RWPE2 (cell line): ENCODE measurements around the gene MYH3.

Source experiments
- ATAC-seq: fragments of 200-7000 bp; cut with Tn5 transposase; 3 replicates; pipeline ENCODE4 v1.9.1; 2021; ENCODE audit warnings: low read depth
- DNase-seq: peaks from one replicate; pipeline ENCODE4 v3.0.0-alpha.2; 2020; ENCODE audit warnings: low spot score
- H3K27ac ChIP-seq: fragments of 450-650 bp; 2 replicates; pipeline ENCODE4 v1.5.1; 2017; ENCODE audit warnings: mild to moderate bottlenecking; ENCODE audit not compliant: poor library complexity, severe bottlenecking
- H3K27me3 ChIP-seq: fragments of 250-450 bp; sonication (Bioruptor Pico); 2 replicates; pipeline ENCODE4 v1.5.1; 2021; ENCODE audit warnings: mild to moderate bottlenecking, moderate library complexity; ENCODE audit not compliant: insufficient read depth, poor library complexity, severe bottlenecking
- H3K36me3 ChIP-seq: fragments of 250-450 bp; sonication (Bioruptor Pico); 2 replicates; pipeline ENCODE4 v1.5.1; 2020; ENCODE audit warnings: low read depth, mild to moderate bottlenecking, moderate library complexity
- H3K4me1 ChIP-seq: fragments of 250-450 bp; sonication (Bioruptor Pico); 2 replicates; pipeline ENCODE4 v1.5.1; 2021; ENCODE audit warnings: mild to moderate bottlenecking, moderate library complexity; ENCODE audit not compliant: insufficient read depth, poor library complexity, severe bottlenecking
- H3K4me3 ChIP-seq: fragments of 250-450 bp; sonication (Bioruptor Pico); 2 replicates; pipeline ENCODE4 v1.5.1; 2021; ENCODE audit warnings: mild to moderate bottlenecking, moderate library complexity; ENCODE audit not compliant: severe bottlenecking
- H3K9me3 ChIP-seq: fragments of 250-450 bp; sonication (Bioruptor Pico); 2 replicates; pipeline ENCODE4 v1.5.1; 2021; ENCODE audit warnings: mild to moderate bottlenecking, moderate library complexity; ENCODE audit not compliant: severe bottlenecking
- CTCF ChIP-seq: fragments of 450-650 bp; IDR thresholded peaks from one replicate; pipeline ENCODE4 v1.5.1; 2017; ENCODE audit warnings: mild to moderate bottlenecking, moderate library complexity; ENCODE audit not compliant: poor library complexity, severe bottlenecking

Gene MYH3

GRCh38 chr17:10640475-10640874, 16.6 kb downstream of the MYH3 start:
- H3K4me1 ChIP-seq, result no peaks in the 10 kb centered on the region
- H3K36me3 ChIP-seq, result no peaks in the 10 kb centered on the region
- DNase-seq (no peak), ATAC-seq (no peak)
- TF ChIP-seq CTCF, result no peak
- no peaks in the 10 kb centered on the region for H3K9me3 ChIP-seq
- no peak overlapping the region for H3K4me3 ChIP-seq
- H3K27me3 ChIP-seq, result no peaks in the 10 kb centered on the region
- no peak overlapping the region for H3K27ac ChIP-seq

- ATAC-seq (no peak), DNase-seq (no peak)
- H3K36me3 ChIP-seq, result no peaks in the 10 kb centered on the region
- TF ChIP-seq CTCF, result no peak
- no peak overlapping the region for H3K4me3 ChIP-seq
- no peaks in the 10 kb centered on the region for H3K9me3 ChIP-seq
- H3K27ac ChIP-seq, result no peak overlapping the region
- H3K27me3 ChIP-seq, result no peaks in the 10 kb centered on the region
- no peaks in the 10 kb centered on the region for H3K4me1 ChIP-seq
These were observed 19.0 kb downstream of the MYH3 start for GRCh38 chr17:10638151-10638550.

- no peaks in the 10 kb centered on the region for H3K9me3 ChIP-seq
- DNase-seq (no peak), ATAC-seq (no peak)
- no peak for TF ChIP-seq CTCF
- no peak overlapping the region for H3K4me3 ChIP-seq
- H3K27me3 ChIP-seq, result no peaks in the 10 kb centered on the region
- H3K27ac ChIP-seq, result no peak overlapping the region
- H3K36me3 ChIP-seq, result no peaks in the 10 kb centered on the region
- no peaks in the 10 kb centered on the region for H3K4me1 ChIP-seq
These were observed 21.8 kb downstream of the MYH3 start for GRCh38 chr17:10635290-10635689.

- Histone ChIP-seq H3K9me3 (no peaks in the 10 kb centered on the region), H3K4me1 (no peaks in the 10 kb centered on the region), H3K27me3 (no peaks in the 10 kb centered on the region), H3K4me3 (no peak overlapping the region), H3K36me3 (no peaks in the 10 kb centered on the region), H3K27ac (no peak overlapping the region)
- TF ChIP-seq CTCF, result no peak
- DNase-seq (no peak), ATAC-seq (no peak)
These were observed 23.2 kb downstream of the MYH3 start for GRCh38 chr17:10633738-10634379.

- no peak overlapping the region for H3K27ac ChIP-seq
- DNase-seq (no peak), ATAC-seq (no peak)
- H3K4me1 ChIP-seq, result no peaks in the 10 kb centered on the region
- H3K4me3 ChIP-seq, result no peak overlapping the region
- H3K27me3 ChIP-seq, result no peaks in the 10 kb centered on the region
- no peaks in the 10 kb centered on the region for H3K36me3 ChIP-seq
- no peaks in the 10 kb centered on the region for H3K9me3 ChIP-seq
- TF ChIP-seq CTCF, result no peak
These were observed 25.4 kb downstream of the MYH3 start for GRCh38 chr17:10631701-10632100.
